Progenitor cell of endocrine pancreas (in vitro differentiated cells): ENCODE measurements around the gene SENP8. TPM values are rescaled to one million over a fixed set of nuclear protein-coding genes. Genes with fewer than 3 reads are reported as not detected.

Experiments used
- DNase-seq: peaks from one replicate; pipeline ENCODE4 v3.0.0; 2021; ENCODE audit warnings: low spot score; ENCODE audit not compliant: unreplicated experiment
- H3K27ac Mint-ChIP-seq: 2 replicates; pipeline ENCODE4 v1.8.0; 2021; ENCODE audit warnings: mild to moderate bottlenecking, moderate library complexity, mixed read lengths
- H3K27me3 Mint-ChIP-seq: 2 replicates; pipeline ENCODE4 v1.8.0; 2021; ENCODE audit warnings: mixed read lengths
- H3K36me3 Mint-ChIP-seq: 2 replicates; pipeline ENCODE4 v1.8.0; 2022; ENCODE audit warnings: mixed read lengths; ENCODE audit not compliant: insufficient read depth
- H3K4me1 Mint-ChIP-seq: 2 replicates; pipeline ENCODE4 v1.8.0; 2021; ENCODE audit warnings: low read depth, mixed read lengths
- H3K4me3 Mint-ChIP-seq: 2 replicates; pipeline ENCODE4 v1.8.0; 2021; ENCODE audit warnings: low read depth, mild to moderate bottlenecking, moderate library complexity, mixed read lengths
- H3K9me3 Mint-ChIP-seq: 2 replicates; pipeline ENCODE4 v1.8.0; 2021; ENCODE audit warnings: low read depth, mixed read lengths
- total RNA-seq: library from RNA; stranded (reverse); gene quantifications from 2 replicates; pipeline ENCODE4 v1.2.1, GENCODE V29; 2021
- TF ChIP-seq, protein P1 (sequence below): fragments of 200-600 bp; sonication (generic); IDR thresholded peaks from one replicate; pipeline ENCODE4 v1.5.0; 2021; ENCODE audit warnings: antibody characterized with exemption, mild to moderate bottlenecking; ENCODE audit not compliant: unreplicated experiment

Gene SENP8
- total RNA-seq, 1 donor from 2014 or later = 5.1 TPM

GRCh38 chr15:72163719-72164118 is 45.5 kb downstream of the SENP8 start:
- TF ChIP-seq, protein P1, sequence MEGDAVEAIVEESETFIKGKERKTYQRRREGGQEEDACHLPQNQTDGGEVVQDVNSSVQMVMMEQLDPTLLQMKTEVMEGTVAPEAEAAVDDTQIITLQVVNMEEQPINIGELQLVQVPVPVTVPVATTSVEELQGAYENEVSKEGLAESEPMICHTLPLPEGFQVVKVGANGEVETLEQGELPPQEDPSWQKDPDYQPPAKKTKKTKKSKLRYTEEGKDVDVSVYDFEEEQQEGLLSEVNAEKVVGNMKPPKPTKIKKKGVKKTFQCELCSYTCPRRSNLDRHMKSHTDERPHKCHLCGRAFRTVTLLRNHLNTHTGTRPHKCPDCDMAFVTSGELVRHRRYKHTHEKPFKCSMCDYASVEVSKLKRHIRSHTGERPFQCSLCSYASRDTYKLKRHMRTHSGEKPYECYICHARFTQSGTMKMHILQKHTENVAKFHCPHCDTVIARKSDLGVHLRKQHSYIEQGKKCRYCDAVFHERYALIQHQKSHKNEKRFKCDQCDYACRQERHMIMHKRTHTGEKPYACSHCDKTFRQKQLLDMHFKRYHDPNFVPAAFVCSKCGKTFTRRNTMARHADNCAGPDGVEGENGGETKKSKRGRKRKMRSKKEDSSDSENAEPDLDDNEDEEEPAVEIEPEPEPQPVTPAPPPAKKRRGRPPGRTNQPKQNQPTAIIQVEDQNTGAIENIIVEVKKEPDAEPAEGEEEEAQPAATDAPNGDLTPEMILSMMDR = no peak
- Mint-ChIP-seq H3K27ac (no peak overlapping the region), H3K4me1 (peaks cover 11% of the 10 kb centered on the region), H3K36me3 (no peaks in the 10 kb centered on the region), H3K27me3 (peaks cover 13% of the 10 kb centered on the region), H3K4me3 (no peak overlapping the region), H3K9me3 (no peaks in the 10 kb centered on the region)
- DNase-seq = no peak

- Mint-ChIP-seq H3K36me3 (no peaks in the 10 kb centered on the region), H3K27me3 (peaks cover 13% of the 10 kb centered on the region), H3K4me1 (peaks cover 6% of the 10 kb centered on the region), H3K4me3 (no peak overlapping the region), H3K9me3 (no peaks in the 10 kb centered on the region), H3K27ac (no peak overlapping the region)
- no peak for DNase-seq
- TF ChIP-seq, protein P1 = no peak
Measured at GRCh38 chr15:72166716-72167417, 48.7 kb downstream of the SENP8 start.

GRCh38 chr15:72167445-72167844 is 49.2 kb downstream of the SENP8 start:
- H3K27me3 Mint-ChIP-seq = peaks cover 13% of the 10 kb centered on the region
- H3K4me1 Mint-ChIP-seq = peaks cover 6% of the 10 kb centered on the region
- H3K27ac Mint-ChIP-seq = no peak overlapping the region
- no peaks in the 10 kb centered on the region for H3K36me3 Mint-ChIP-seq
- H3K4me3 Mint-ChIP-seq = no peak overlapping the region
- no peak for DNase-seq
- no peaks in the 10 kb centered on the region for H3K9me3 Mint-ChIP-seq
- TF ChIP-seq, protein P1 = no peak

GRCh38 chr15:72168131-72168807 is 50.1 kb downstream of the SENP8 start:
- TF ChIP-seq, protein P1 = no peak
- Mint-ChIP-seq H3K27me3 (peaks cover 13% of the 10 kb centered on the region), H3K4me1 (peaks cover 6% of the 10 kb centered on the region), H3K27ac (no peak overlapping the region), H3K9me3 (no peaks in the 10 kb centered on the region), H3K36me3 (no peaks in the 10 kb centered on the region), H3K4me3 (no peak overlapping the region)
- no peak for DNase-seq

- H3K27ac Mint-ChIP-seq = no peak overlapping the region
- TF ChIP-seq, protein P1 = no peak
- H3K36me3 Mint-ChIP-seq = no peaks in the 10 kb centered on the region
- H3K9me3 Mint-ChIP-seq = no peaks in the 10 kb centered on the region
- H3K4me3 Mint-ChIP-seq = no peak overlapping the region
- DNase-seq = no peak
- H3K4me1 Mint-ChIP-seq = peaks cover 6% of the 10 kb centered on the region
- H3K27me3 Mint-ChIP-seq = peaks cover 13% of the 10 kb centered on the region
Measured at GRCh38 chr15:72168808-72169190, 50.6 kb downstream of the SENP8 start.
